C4-2B (cell line): Measurements from ENCODE around the gene HDAC1.

Source experiments
- ZFX ChIP-seq: fragments of 450-650 bp; IDR thresholded peaks from 2 replicates; pipeline ENCODE4 v1.6.1; 2017
- TF ChIP-seq, protein P1 (sequence below): fragments of 450-650 bp; conservative IDR thresholded peaks from 2 replicates; pipeline ENCODE4 v1.5.1; 2017; ENCODE audit warnings: mild to moderate bottlenecking

- TF ChIP-seq, protein P1, sequence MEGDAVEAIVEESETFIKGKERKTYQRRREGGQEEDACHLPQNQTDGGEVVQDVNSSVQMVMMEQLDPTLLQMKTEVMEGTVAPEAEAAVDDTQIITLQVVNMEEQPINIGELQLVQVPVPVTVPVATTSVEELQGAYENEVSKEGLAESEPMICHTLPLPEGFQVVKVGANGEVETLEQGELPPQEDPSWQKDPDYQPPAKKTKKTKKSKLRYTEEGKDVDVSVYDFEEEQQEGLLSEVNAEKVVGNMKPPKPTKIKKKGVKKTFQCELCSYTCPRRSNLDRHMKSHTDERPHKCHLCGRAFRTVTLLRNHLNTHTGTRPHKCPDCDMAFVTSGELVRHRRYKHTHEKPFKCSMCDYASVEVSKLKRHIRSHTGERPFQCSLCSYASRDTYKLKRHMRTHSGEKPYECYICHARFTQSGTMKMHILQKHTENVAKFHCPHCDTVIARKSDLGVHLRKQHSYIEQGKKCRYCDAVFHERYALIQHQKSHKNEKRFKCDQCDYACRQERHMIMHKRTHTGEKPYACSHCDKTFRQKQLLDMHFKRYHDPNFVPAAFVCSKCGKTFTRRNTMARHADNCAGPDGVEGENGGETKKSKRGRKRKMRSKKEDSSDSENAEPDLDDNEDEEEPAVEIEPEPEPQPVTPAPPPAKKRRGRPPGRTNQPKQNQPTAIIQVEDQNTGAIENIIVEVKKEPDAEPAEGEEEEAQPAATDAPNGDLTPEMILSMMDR = no peak
- TF ChIP-seq ZFX = no peak
These were observed 47.6 kb downstream of the HDAC1 start for GRCh38 chr1:32339363-32339978.
